Measurements from ENCODE around the gene GRM8.

DNA sequence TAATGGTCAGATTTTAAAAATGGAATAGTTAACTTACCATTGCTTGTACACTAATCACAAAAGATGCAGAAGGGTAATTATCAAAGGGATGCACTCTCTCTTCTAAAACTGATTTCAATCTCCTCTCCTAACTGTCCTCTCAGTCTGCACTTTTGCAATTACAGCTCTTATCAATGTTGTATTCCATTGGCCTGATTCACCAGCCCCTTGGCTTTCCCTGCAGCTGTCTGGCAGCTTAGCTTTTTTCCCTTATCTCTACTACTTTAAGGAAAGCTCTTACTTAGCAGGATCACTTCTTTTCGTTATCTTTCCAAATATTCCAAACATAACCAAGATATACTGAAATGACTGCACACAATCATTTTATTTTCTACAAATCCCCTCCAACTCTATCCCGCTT lies 448.8 kb downstream of the GRM8 start:
- TF ChIP-seq ZNF274 (IDR thresholded peaks at IDR 0.05; ENCODE audit: low read depth, low read length) (no peak), YY1 (IDR thresholded peaks at IDR 0.05; ENCODE audit: insufficient read depth, insufficient read length) (no peak), SUZ12 (IDR thresholded peaks at IDR 0.05; ENCODE audit: extremely low read depth, insufficient read depth, insufficient read length) (no peak)
